Tibial nerve (tissue), 4 donors: ENCODE data around the gene RNF4. TPM values are rescaled to one million over a fixed set of nuclear protein-coding genes. Genes with fewer than 3 reads are reported as not detected.
"Not testable (repeated sequence)": the region's sequence is repeated elsewhere in the genome, so short reads cannot be mapped to it uniquely, and the experiment has no call there.

Experiments used
- DNase-seq, 2 donors: peaks; one replicate each; pipeline ENCODE4 v3.0.0-alpha.2; 2019; ENCODE audit warnings: low spot score in 2 of 2
- H3K27ac ChIP-seq, 4 donors: fragments of 200-600 bp; sonication (generic) in 3 of 4; one replicate each; pipeline ENCODE4 v1.5.1; 2017 to 2019; ENCODE audit warnings: mild to moderate bottlenecking in 1 of 4
- H3K27me3 ChIP-seq, 2 donors: fragments of 200-600 bp; sonication (generic) in 1 of 2; one replicate each; pipeline versions ENCODE4 v1.5.1 to v1.6.0; 2017 to 2019
- H3K36me3 ChIP-seq, 3 donors: fragments of 200-600 bp; sonication (generic); one replicate each; pipeline ENCODE4 v1.5.1; 2018 to 2019
- H3K4me1 ChIP-seq, 4 donors: fragments of 200-600 bp; sonication (generic) in 3 of 4; one replicate each; pipeline ENCODE4 v1.5.1; 2017 to 2019
- H3K4me3 ChIP-seq, 4 donors: fragments of 200-600 bp; sonication (generic) in 3 of 4; one replicate each; pipeline ENCODE4 v1.5.1; 2017 to 2019; ENCODE audit warnings: mild to moderate bottlenecking in 1 of 4, moderate library complexity in 1 of 4
- H3K9me3 ChIP-seq, 4 donors: fragments of 200-600 bp; sonication (generic) in 3 of 4; one replicate each; pipeline ENCODE4 v1.5.1; 2017 to 2019
- EP300 ChIP-seq, 2 donors: sonication (generic); formaldehyde crosslinking; IDR thresholded peaks; one replicate each; pipeline ENCODE4 v1.6.1; 2017; ENCODE audit warnings: antibody characterized with exemption in 2 of 2, mild to moderate bottlenecking in 1 of 2
- POLR2A ChIP-seq, 2 donors: fragments of 450-650 bp; IDR thresholded peaks; one replicate each; pipeline ENCODE4 v1.6.1; 2017; ENCODE audit warnings: antibody characterized with exemption in 2 of 2, mild to moderate bottlenecking in 2 of 2, moderate library complexity in 2 of 2
- WGBS, 2 donors: methylation state at CpG; one replicate each; pipeline ENCODE4 v1.1.5; 2018; 5-methylcytosine and 5-hydroxymethylcytosine counted together
- total RNA-seq, 4 donors: library from RNA; depleted of rRNA; stranded (reverse); fragments of >200 nt; gene quantifications; one replicate each; pipeline ENCODE4 v1.1.0, GENCODE V29; 2016
- TF ChIP-seq, protein P1 (sequence below), 5 experiments: fragments of 200-600 bp in 3 of 5; fragments of 450-650 bp in 2 of 5; sonication (generic) in 3 of 5; IDR thresholded peaks; one replicate each; pipeline ENCODE4 v1.5.1; 2016 to 2019; ENCODE audit warnings: antibody characterized with exemption in 5 of 5, mild to moderate bottlenecking in 3 of 5, moderate library complexity in 2 of 5

The RNF4 gene
- total RNA-seq, 4 donors from 2014 or later, result 33.0 to 67.7 (median 49.3) TPM

DNA sequence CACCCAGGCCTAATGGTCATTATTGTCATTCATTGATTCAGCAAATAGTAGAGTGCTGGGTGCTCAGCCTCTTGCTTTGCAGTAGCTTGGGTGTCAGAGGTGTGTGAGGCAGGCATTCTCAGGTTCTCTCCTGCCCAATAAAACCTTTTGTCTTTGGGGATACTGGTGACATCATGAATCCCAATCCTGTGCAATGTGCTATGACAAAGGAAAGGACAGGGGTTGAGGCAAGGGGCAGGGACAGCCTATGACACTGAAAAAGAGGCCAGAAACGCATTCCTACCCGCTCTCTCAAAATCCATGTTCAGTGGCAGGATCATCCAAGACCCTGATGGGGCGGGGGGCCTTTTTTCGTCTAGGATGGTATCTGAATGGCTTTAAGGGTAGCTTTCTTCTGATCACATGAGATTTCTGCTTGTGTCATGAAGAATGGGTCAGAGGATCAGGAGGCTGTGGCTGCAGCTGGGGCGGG, 66.0 kb downstream of the RNF4 start:
- TF ChIP-seq, protein P1, sequence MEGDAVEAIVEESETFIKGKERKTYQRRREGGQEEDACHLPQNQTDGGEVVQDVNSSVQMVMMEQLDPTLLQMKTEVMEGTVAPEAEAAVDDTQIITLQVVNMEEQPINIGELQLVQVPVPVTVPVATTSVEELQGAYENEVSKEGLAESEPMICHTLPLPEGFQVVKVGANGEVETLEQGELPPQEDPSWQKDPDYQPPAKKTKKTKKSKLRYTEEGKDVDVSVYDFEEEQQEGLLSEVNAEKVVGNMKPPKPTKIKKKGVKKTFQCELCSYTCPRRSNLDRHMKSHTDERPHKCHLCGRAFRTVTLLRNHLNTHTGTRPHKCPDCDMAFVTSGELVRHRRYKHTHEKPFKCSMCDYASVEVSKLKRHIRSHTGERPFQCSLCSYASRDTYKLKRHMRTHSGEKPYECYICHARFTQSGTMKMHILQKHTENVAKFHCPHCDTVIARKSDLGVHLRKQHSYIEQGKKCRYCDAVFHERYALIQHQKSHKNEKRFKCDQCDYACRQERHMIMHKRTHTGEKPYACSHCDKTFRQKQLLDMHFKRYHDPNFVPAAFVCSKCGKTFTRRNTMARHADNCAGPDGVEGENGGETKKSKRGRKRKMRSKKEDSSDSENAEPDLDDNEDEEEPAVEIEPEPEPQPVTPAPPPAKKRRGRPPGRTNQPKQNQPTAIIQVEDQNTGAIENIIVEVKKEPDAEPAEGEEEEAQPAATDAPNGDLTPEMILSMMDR (IDR thresholded peaks at IDR 0.05), result no peak
- TF ChIP-seq EP300 (IDR thresholded peaks at IDR 0.05) (no peak), POLR2A (IDR thresholded peaks at IDR 0.05) (no peak)
- WGBS, 2 donors, result 43 to 54% methylated on average over 5 of the region's 5 CpGs
- Histone ChIP-seq H3K27ac (peak overlapping the region; percentile 85 to 97 (median 93)), H3K36me3 (no peaks in the 10 kb centered on the region), H3K4me1 (peaks cover 0 to 33% (median 15%) of the 10 kb centered on the region in 4 donors), H3K9me3 (no peaks in the 10 kb centered on the region), H3K27me3 (no peaks in the 10 kb centered on the region), H3K4me3 (peak overlapping the region; percentile 59 to 99 (median 71))
- DNase-seq, result no peak

DNA sequence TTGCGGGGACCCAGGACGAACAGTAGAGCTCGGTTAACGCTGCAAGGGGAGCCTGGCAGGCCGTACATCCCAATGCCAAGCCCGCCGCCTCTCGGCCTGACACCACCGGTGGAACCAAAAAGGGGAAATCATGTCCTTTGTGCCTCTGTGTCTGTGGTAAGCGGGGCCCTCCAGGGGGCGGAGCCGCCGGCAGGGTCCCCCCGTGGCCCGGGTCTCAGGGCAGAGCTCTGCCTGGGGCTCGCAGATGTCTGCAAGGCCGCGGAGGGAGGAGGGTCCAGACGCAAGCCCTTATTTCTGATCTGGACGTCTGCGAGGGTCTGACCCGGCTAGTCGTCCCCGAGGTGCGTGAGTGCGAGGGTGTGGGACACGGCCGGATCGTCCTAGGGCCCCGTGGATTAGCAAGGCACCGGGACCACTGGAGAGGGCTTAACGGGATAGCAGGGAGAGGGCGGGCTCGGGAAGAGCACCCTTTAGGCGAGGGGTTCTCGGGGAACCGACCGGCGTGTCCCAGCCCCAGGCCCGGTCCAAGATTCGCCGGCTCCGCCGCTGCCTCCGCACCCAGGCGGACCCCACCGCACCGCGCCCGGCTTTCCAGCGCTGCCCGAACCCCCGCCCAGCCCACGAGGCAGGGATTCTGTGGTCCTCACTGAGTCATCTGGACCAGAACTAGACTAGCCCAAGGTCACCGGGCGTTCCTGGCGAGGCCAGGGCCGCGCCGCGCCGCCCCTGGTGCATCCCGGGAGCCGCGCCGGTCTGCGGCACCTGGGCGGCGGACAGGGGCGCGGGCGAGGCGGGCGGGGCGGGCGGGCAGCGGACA, 66.7 kb downstream of the RNF4 start:
- DNase-seq, result peak in 1 of 2 donors; percentile 20
- H3K9me3 ChIP-seq, result no peaks in the 10 kb centered on the region
- peak overlapping the region; percentile 85 to 97 (median 93) for H3K27ac ChIP-seq
- no peaks in the 10 kb centered on the region for H3K36me3 ChIP-seq
- no peaks in the 10 kb centered on the region for H3K27me3 ChIP-seq
- TF ChIP-seq, protein P1 (IDR thresholded peaks at IDR 0.05), result peak in 1 of 5 experiments; percentile 14
- TF ChIP-seq EP300 (IDR thresholded peaks at IDR 0.05) (no peak), POLR2A (IDR thresholded peaks at IDR 0.05) (peak in 1 of 2 donors; percentile 15)
- H3K4me3 ChIP-seq, result peak overlapping the region; percentile 59 to 99 (median 71)
- peaks cover 0 to 39% (median 15%) of the 10 kb centered on the region in 4 donors for H3K4me1 ChIP-seq
- WGBS, 2 donors, result 1 to 3% methylated on average over 38 to 50 of the region's 77 CpGs

DNA sequence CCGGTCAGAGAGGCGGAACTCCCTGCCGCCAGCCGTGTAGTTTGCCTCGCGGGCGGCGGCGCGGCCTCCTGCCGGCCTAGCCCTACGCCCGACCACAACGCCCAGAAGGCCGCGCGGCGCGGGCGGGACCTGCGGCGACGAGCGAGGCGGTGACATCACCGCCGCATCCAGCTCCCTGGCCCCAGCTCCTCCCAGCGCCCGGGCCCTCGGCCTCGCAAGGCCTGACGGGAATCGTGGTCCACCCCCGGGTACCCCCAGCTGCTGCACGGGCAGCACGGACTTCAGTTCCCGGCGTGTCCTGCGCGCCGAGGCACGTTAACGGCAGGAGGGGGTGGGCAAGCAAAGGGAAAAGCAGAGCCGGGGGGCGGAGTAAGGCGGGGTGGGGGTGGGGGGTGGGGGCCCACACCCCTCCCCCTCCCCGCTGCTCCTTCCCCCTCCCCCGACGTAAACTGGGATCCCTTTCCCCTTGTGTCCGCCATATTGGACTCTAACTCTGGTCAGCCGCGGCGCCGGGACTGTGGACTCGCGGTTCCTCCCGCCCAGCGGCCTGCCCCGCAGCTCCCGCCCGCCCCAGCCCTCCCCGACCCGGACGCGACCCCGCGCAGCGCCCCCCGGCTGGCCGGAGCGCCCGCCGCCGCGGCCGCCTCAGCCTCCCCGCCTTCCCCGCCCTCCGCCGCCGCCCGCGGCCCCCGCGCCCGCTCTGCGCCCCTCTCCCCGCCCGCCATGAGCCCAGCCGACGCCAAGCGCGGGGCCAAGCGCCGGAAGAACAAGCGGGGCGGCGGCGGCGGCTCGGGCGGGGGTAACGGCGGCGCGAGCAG, 67.5 kb downstream of the RNF4 start, which contains the start of gene FAM193A:
TSS of gene FAM193A (plus strand) at position 455 of the 818 bp plus-strand sequence. CDS start at position 724, 269 bp downstream.
- 0 to 1% methylated on average over 25 to 28 of the region's 106 CpGs for WGBS, 2 donors
- H3K36me3 ChIP-seq, result no peaks in the 10 kb centered on the region
- H3K27ac ChIP-seq, result peak within 1 kb of the TSS; percentile 85 to 98 (median 97)
- H3K4me1 ChIP-seq, result peaks cover 0 to 44% (median 15%) of the 10 kb centered on the region in 4 donors
- H3K9me3 ChIP-seq, result no peaks in the 10 kb centered on the region
- TF ChIP-seq EP300 (IDR thresholded peaks at IDR 0.05), result peak in 1 of 2 donors; percentile 76
- TF ChIP-seq, protein P1 (IDR thresholded peaks at IDR 0.05), result peak in 2 of 5 experiments; percentile 12 to 35
- TF ChIP-seq POLR2A (IDR thresholded peaks at IDR 0.05), result peak in 1 of 2 donors; percentile 74
- DNase-seq, result peak; percentile 90 to 94
- no peaks in the 10 kb centered on the region for H3K27me3 ChIP-seq
- peak within 1 kb of the TSS; percentile 70 to 99 (median 83) for H3K4me3 ChIP-seq

DNA sequence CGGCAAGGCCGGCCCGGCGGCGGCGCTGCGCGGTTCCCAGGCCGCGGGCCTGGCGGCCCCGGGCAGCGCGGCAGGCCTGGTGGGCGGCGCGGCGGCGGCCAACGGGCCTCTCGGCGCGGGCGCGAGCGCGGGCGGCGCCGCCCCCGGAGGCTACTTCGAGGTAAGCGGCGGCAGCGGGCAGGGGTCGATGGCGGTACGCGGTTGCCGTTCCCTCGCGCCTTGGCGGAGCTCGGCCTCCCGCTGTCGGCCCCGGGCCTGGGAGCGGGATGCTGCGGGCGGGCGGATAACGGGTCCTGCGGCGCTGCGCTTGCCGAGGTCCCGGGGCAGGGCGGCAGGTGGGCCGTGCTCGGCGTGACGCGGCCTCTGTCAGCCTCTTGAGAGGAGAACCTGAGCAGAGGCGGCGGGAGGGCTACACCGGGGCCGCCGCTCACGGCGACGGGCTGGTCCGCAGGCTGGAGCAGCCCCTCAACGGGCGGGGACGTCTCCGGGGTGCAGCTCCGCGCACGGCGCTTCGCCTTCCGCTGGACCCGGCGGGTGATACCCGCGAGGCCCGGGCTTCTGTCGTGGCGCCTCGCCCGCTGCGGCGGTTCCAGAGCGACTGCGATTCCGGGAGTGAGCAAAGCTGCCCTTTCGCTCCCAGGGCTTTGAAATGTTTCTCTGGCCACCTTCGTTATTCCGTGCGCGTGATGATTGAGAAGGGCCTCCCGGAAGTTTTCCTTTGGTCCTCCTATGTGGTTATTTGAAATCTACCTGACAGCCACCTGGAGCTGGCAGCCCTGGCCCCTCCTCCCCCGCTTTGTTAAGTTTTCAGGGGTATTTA, 68.3 kb downstream of the RNF4 start:
- no peak for DNase-seq
- Histone ChIP-seq H3K4me1 (peaks cover 0 to 44% (median 15%) of the 10 kb centered on the region in 4 donors), H3K36me3 (no peaks in the 10 kb centered on the region), H3K9me3 (no peaks in the 10 kb centered on the region), H3K27ac (peak overlapping the region; percentile 75 to 98 (median 97)), H3K4me3 (peak overlapping the region; percentile 70 to 99 (median 83)), H3K27me3 (no peaks in the 10 kb centered on the region)
- TF ChIP-seq, protein P1 (IDR thresholded peaks at IDR 0.05), result no peak
- TF ChIP-seq POLR2A (IDR thresholded peaks at IDR 0.05), result no peak
- no peak for TF ChIP-seq EP300 (IDR thresholded peaks at IDR 0.05)
- 1 to 3% methylated on average over 7 to 49 of the region's 103 CpGs for WGBS, 2 donors

DNA sequence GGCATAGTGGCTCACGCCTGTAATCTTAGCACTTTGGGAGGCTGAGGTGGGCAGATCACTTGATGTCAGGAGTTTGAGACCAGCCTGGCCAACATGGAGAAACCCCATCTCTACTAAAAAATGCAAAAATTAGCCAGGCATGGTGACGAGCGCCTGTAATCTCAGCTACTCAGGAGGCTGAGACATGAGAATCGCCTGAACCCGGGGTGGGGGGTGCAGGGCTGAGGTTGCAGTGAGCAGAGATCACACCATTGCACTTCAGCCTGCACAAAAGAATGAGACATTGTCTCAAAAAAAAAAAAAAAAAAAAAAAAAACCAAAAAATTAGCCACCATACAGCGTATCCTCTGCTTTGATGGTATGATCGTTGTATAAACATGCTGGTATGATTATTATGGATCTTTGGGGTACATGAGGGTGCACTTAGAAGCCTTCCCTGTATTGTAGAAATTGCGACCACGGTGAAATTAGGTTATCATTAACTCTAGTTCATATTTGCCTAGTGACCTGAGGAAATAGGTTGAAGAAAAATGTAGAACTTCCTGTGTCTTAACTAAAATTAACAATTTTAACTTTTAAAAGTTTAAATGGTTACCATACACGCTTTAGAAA, 74.8 kb downstream of the RNF4 start:
- not testable (repeated sequence) for DNase-seq

More for the DNA sequence above, 74.8 kb downstream of the RNF4 start:
- H3K9me3 ChIP-seq, H3K27ac ChIP-seq, H3K36me3 ChIP-seq, H3K4me3 ChIP-seq, H3K27me3 ChIP-seq: not testable (repeated sequence)
- 83 to 89% methylated on average over 10 of the region's 10 CpGs for WGBS, 2 donors
- H3K4me1 ChIP-seq, result peaks cover 0 to 24% (median 4%) of the 10 kb centered on the region in 4 donors
